Measurements from ENCODE around the gene AKNA.

DNA sequence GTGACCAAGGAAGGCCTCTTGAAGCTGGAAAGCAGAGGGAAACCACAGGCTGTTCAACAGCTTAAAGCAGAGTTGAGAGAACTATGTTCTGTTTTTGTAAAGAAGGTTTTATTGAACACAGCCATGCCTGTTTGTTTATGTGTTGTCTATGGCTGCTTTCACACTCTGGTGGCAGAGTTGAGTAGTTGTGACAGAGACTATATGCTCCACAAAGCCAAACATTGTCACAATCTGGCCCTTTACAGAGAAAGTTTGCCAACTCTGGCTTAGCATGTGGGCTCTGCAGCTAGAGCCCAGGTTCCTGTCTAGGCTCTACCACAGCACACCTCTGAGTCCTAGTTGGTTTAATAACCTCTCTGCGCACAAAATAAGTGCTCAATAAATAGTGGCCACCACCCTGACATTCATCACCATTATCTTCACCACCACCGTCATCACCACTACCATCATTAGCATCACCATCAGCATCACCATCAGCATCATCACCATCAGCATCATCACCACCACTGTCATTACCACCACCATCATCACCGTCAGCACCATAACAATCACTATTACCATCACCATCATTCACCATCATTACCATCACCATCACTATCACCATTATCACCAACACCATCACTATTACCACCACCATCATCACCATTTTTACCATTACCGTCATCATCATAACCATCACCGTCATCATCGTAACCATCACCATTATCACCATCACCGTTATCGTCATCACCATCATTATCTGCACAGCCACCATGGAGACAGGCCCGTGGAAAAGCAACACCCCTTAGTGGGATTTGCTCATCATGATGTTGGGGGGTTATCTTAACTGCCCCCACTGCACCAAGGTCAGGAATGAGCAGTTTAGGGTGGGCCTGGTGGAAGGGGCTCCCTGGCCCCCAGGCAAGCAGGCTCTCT lies 18.3 kb downstream of the AKNA start:
- TF ChIP-seq, protein P1, sequence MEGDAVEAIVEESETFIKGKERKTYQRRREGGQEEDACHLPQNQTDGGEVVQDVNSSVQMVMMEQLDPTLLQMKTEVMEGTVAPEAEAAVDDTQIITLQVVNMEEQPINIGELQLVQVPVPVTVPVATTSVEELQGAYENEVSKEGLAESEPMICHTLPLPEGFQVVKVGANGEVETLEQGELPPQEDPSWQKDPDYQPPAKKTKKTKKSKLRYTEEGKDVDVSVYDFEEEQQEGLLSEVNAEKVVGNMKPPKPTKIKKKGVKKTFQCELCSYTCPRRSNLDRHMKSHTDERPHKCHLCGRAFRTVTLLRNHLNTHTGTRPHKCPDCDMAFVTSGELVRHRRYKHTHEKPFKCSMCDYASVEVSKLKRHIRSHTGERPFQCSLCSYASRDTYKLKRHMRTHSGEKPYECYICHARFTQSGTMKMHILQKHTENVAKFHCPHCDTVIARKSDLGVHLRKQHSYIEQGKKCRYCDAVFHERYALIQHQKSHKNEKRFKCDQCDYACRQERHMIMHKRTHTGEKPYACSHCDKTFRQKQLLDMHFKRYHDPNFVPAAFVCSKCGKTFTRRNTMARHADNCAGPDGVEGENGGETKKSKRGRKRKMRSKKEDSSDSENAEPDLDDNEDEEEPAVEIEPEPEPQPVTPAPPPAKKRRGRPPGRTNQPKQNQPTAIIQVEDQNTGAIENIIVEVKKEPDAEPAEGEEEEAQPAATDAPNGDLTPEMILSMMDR (IDR thresholded peaks at IDR 0.05), result no peak
- no peak for TF ChIP-seq ZBTB21 (CRISPR knock-in tag; IDR thresholded peaks at IDR 0.05; ENCODE audit: borderline replicate concordance)
- TF ChIP-seq FOXJ3 (CRISPR knock-in tag; IDR thresholded peaks at IDR 0.05; ENCODE audit: borderline replicate concordance), result no peak
- TF ChIP-seq GABPB1 (CRISPR knock-in tag; IDR thresholded peaks at IDR 0.05), result no peak
